HAP-1 (cell line): ENCODE data around the gene SEPHS2.

Experiments
- DNase-seq, 2 experiments: peaks; one replicate each; pipeline ENCODE4 v3.0.0-alpha.2; 2016 to 2020; ENCODE audit warnings: low spot score in 2 of 2
- H3K27me3 ChIP-seq: fragments of 250-450 bp; sonication (Bioruptor Pico); 2 replicates; pipeline ENCODE4 v1.5.1; 2020; ENCODE audit warnings: low read depth, mild to moderate bottlenecking, moderate library complexity
- H3K36me3 ChIP-seq: fragments of 250-450 bp; sonication (Bioruptor Pico); replicated peaks from 2 replicates; pipeline ENCODE4 v1.5.1; 2020; ENCODE audit warnings: mild to moderate bottlenecking
- H3K4me1 ChIP-seq: fragments of 250-450 bp; sonication (Bioruptor Pico); 2 replicates; pipeline ENCODE4 v1.5.1; 2020; ENCODE audit warnings: mild to moderate bottlenecking
- H3K4me3 ChIP-seq: fragments of 250-450 bp; sonication (Bioruptor Pico); 2 replicates; pipeline ENCODE4 v1.5.1; 2020; ENCODE audit warnings: mild to moderate bottlenecking, moderate library complexity
- H3K9me3 ChIP-seq: fragments of 250-450 bp; sonication (Bioruptor Pico); 2 replicates; pipeline ENCODE4 v1.5.1; 2020; ENCODE audit warnings: mild to moderate bottlenecking, moderate library complexity
- in situ Hi-C: fragments of 300-500 bp; cut with MboI; formaldehyde crosslinking; loops from 3 replicates; pipeline ENCODE4 v1.14.3; 2020; ENCODE audit warnings: low sequenced_read_pairs, inconsistent platforms, mixed read lengths

SEPHS2 gene

GRCh38 chr16:30395992-30396585 is 49.6 kb downstream of the SEPHS2 start:
- no peak for DNase-seq
- Histone ChIP-seq H3K4me1 (peaks cover 21% of the 10 kb centered on the region), H3K9me3 (no peaks in the 10 kb centered on the region), H3K36me3 (peaks cover 18% of the 10 kb centered on the region), H3K4me3 (peak overlapping the region; percentile 88), H3K27me3 (no peaks in the 10 kb centered on the region)
- in situ Hi-C loops = loop anchor here (25.0 kb wide), 2 partner anchors 309 to 516 kb away; partner anchors contain the start of genes FBXL19, PPP4C, TBX6 and YPEL3

GRCh38 chr16:30395155-30395991 is 50.3 kb downstream of the SEPHS2 start, which contains the start of gene ZNF48:
Gene ZNF48, plus strand, starts transcription at chr16:30395420. Its CDS starts 375 bp downstream, at chr16:30395795.
- no peaks in the 10 kb centered on the region for H3K27me3 ChIP-seq
- peaks cover 18% of the 10 kb centered on the region for H3K36me3 ChIP-seq
- in situ Hi-C loops = loop anchor here (25.0 kb wide), 2 partner anchors 308 to 517 kb away; partner anchors contain the start of genes FBXL19, PPP4C, TBX6 and YPEL3
- H3K9me3 ChIP-seq = no peaks in the 10 kb centered on the region
- H3K4me1 ChIP-seq = peaks cover 16% of the 10 kb centered on the region
- peak; percentile 82 to 89 for DNase-seq
- peak within 1 kb of the TSS; percentile 88 for H3K4me3 ChIP-seq

DNA sequence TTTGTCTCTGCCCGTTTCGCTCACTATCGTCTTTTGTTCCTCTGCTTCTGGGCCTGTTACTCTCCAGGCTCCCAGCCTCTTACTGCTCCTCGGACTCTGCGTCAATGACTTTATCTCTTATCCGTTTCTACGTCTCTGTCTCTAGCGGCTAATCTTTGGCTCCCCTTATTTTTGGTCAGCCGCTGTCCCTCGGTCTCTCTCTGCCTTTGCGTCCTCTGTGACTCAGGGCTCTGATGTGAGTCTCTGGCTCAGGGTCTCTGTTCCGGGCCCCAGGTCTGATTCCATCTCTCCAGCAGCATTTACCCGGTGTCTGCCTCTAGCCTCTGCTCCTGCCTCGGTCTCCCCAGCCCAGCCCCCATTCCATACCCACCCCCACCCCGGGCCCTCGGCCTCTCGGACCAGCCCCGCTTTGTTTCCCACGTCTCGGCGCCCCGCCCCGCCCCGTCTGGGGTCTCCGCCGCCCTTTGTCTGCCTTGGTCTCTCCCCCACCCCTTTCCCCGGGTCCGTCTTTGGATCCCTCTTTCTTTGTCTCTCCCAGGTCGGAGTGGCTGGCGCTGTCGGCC is 51.0 kb downstream of the SEPHS2 start:
- Histone ChIP-seq H3K4me1 (peaks cover 10% of the 10 kb centered on the region), H3K9me3 (no peaks in the 10 kb centered on the region), H3K4me3 (peak overlapping the region; percentile 88), H3K27me3 (no peaks in the 10 kb centered on the region), H3K36me3 (peaks cover 18% of the 10 kb centered on the region)
- in situ Hi-C loops = loop anchor here (25.0 kb wide), 2 partner anchors 307 to 518 kb away; partner anchors contain the start of genes FBXL19, PPP4C, TBX6 and YPEL3
- DNase-seq = no peak
